GM18502 (cell line): Measurements from ENCODE around the gene WNT9B.
A peak's percentile ranks its signal among the peaks of the same experiment; 100 is the strongest.
"Not testable (repeated sequence)": the region's sequence is repeated elsewhere in the genome, so short reads cannot be mapped to it uniquely, and the experiment has no call there.

Experiments
- ATAC-seq: cut with Tn5 transposase; IDR thresholded peaks from one replicate; pipeline ENCODE4 v1.9.1; 2021; ENCODE audit warnings: mild to moderate bottlenecking; ENCODE audit not compliant: unreplicated experiment, poor library complexity

Gene WNT9B

DNA sequence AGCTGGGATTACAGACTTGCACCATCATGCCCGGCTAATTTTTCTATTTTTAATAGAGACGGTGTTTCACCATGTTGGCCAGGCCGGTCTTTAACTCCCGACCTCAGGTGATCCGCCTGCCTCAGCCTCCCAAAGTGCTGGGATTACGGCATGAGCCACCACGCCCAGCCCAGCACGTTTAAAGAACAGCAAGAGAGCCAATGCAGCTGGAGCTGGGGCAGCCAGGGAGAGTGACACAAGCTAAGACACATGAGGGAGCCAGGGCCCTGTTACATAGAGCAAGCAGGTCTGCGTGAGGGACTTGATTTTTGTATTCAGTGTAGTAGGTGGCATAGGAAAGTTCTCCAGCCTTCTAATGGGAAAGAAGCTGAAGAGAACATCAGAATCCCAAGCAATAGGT is 49.9 kb downstream of the WNT9B start:
- no peak for ATAC-seq

DNA sequence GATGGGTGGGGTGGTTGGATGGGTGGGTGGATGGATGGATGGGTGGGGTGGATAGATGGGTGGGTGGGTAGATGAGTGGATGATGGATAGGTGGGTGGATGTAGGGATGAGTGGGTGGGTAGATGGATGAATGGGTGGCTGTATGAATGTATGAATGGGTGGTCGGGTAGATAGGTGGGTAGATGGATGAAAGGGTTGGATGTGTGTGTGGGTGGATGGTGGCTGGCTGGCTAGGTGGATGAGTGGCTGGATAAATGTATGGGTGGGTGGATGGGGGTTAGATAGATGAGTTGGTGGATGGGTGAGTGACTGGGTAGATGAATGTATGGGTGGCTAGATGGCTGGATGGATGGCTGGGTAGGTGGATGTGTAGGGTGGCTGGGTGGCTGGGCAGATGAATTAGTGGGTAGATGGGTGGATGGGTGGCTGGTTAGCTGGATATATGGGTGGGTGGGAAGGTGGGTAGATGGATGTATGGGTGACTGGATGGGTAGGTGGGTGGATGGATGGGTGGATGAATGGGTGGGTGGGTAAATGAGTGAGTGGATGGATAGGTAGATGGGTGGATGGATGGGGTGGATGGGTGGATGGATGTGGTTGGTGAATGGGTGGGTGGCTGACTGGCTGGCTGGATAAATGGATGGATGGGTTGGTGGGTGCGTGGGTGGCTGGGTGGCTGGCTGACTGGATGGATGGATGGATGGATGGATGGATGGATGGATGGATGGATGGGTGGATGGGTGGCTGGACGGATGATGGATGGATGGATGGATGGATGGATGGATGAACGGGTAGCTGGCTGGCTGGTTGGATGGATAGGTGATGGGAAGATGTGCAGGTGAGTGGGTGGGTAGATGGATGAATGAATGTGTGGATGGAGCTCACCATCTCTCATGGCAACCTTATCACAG is 52.6 kb downstream of the WNT9B start:
- no peak for ATAC-seq

DNA sequence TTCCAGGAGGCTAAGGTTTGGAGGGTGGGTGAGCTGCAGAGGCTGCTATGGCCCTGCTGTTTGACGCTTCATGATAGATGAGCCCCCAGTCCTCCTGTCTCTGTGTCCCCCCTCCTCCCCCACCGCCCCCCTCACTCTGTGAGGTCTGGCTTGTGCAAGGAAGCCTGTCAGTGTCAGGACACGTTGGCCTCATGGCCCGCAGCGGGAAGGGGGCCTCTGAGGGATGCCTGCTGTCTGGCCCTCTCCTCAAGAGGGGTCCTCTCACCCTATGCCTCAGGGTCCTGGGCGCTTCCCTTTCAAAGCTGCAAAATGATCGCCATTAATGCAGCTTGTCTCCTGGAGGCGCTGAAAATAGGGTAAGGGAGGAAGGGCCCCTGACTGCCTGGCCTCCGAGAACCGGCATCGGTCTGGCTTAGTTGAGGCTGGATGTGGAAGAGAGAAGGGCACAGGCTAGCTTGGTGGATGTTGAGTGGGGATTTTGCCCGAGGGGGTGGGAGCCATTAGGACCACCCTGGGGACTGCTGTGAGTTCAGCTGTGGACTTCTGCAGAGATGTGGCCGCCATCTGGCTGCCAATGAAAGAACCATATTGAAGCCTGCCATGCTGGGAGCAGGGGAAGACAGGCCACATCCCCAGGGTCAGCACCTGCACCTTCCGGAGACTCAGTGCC is 56.8 kb downstream of the WNT9B start:
- ATAC-seq = no peak

DNA sequence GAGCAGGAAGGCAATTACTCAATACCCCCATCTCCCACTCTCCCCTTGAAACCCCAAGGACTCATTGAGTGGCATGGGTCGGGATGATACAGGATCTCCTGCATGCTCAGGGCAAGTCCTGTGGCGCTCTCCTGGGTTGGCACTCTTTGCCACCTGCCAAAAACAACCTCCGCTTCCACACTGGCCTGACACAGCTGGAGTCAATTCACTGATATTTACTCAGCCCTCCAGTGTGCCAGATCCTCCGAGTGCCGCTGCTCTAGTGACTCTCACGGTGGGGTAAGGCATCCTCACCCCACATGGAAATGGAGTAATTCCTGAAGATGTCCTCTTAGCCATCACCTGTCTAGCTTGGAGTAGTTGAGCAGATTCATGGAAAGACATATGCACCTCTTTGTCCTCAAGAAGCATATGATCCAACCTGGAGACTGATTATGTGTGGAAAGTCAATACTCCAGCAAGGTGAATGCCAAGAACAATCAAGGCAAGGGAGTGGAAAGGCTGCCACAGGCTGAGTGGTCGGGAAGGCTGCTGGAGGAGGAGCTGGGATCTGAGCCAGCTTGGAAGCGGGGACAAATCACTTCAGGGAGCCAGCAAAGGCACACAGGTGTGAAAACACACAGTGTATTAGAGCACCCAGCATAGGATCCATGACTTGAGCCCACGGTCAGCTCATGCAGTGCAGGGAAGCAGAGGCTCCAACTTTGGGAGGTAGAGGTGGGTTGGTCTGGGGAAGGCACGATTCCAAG is 59.0 kb downstream of the WNT9B start:
- ATAC-seq = no peak

DNA sequence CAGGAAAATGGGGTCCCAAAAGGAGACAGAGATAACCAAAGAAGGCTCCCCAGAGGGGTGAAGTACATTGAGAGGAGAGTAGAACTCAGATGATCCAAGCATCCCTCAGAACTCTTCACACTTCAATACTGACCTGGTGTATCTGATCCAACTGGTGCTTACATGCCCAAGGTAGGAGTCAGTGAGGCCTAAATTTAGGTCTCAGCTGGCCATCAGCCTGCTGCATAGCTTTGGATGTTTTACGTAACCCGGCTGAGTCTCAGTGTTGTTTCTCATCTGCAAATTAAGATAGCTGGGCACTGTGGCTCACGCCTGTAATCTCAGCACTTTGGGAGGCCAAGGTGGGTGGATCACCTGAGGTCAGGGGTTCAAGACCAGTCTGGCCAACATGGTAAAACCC is 59.9 kb downstream of the WNT9B start:
- no peak for ATAC-seq

DNA sequence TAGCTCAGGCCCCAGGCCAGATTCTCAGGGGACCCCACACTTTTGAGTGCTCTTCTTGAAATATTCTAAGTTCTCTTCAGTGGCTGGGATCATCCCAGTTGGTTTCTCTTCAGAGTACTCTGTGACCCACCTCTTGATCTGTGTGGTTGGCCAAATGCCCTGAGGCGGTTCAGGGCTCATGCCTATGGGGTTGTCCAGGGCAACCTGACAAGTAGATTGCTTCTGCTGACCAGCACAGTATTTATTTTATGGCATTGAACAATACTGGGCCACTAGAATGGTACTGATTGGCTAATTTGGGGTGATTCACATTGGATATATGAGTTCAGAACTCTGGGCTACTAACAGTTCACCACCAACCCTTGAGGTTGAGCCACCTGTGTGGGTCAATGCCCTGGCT is 64.2 kb downstream of the WNT9B start:
- no peak for ATAC-seq

DNA sequence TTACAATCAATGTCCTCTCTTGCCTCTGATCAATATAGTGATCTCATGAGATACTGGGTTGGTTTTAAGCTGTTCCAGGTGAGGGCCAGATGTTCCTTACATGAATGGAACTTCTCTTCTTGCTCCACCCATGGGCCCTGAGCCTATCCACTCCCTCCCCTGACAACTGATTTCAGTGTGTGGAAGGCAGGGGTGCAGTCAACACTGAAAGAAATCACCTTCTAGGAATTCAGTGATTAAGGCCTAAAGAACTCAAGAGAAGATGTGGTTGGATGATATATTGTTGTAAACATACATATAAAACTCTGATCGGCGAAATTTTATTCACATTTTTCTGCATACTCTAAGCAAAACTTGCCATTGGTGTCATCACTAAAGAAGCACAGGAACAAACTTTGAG is 64.8 kb downstream of the WNT9B start:
- no peak for ATAC-seq

DNA sequence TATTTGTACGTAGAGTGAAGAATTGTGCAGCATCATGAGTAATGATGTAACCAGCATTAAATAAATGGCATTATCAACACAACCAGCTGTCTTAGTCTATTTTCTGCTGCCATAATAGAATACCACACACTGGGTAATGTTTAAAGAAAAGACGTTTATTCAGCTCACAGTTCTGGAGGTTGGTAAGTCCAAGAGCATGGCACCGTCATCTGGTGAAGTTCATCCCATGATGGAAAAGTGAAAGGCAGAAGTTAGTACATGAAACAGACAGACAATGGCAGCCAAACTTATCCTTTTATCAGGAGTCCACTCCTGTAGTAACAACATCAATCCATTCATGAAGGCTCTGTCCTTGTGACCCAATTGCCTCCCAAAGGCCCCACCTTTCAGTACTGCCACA is 65.2 kb downstream of the WNT9B start:
- ATAC-seq = no peak

DNA sequence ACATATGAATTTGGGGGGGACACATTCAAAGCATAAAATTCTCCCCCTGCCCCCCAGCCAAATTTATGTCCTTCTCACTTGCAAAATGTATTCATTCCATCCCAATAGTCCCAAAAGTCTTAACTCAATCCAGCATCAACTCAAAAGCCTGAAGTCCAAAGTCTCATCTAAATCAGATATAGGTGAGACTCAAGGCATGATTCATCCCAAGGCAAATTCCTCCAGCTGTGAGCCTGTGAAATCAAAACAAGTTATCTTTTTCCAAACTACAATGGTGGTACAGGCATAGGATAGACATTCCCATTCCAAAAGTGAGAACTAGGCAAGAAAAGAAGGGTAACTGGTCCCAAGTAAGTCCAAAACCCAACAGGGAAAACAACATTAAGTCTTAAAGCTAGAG is 65.7 kb downstream of the WNT9B start:
- ATAC-seq = no peak

DNA sequence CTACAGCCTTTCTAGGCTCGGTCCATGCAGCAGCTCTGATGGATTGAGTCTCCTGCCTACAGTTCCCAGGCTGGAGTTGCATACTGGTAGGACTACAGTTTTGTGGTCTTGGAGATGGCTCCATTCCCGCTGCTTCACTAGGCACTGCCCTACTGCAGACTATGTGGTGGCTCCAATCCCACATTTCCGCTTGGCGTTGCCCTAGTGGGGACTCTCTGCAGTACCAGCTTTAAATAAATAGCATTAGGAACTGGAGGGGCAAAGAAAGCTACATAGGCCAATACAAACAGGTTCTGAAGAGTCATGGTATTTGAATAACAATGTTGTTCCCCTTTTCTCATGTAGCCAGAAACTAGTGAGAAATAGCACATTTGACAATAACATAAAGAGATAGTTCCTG is 66.1 kb downstream of the WNT9B start:
- ATAC-seq = no peak

DNA sequence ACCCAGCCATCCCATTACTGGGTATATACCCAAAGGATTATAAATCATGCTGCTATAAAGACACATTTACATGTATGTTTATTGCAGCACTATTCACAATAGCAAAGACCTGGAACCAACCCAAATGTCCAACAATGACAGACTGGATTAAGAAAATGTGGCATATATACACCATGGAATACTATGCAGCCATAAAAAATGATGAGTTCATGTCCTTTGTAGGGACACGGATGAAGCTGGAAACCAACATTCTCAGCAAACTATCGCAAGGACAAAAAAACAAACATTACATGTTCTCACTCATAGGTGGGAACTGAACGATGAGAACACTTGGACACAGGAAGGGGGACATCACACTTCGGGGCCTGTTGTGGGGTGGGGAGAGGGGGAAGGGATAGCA is 70.6 kb downstream of the WNT9B start:
- ATAC-seq = not testable (repeated sequence)

DNA sequence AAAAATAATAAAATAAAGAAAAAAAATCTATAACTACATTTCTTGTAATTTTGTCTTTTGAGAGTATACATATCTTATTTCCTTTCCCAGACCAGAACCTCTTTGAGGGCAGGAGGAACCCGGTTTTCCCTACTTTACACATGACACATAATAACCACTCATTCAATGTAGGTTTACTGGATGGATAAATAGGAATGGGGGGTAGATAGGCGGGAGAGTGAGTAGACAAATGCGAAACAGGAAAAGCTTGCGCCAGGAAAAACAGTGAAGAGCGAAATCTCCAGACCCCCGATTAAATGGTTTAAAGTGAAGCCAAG is 71.1 kb downstream of the WNT9B start:
- ATAC-seq = no peak

DNA sequence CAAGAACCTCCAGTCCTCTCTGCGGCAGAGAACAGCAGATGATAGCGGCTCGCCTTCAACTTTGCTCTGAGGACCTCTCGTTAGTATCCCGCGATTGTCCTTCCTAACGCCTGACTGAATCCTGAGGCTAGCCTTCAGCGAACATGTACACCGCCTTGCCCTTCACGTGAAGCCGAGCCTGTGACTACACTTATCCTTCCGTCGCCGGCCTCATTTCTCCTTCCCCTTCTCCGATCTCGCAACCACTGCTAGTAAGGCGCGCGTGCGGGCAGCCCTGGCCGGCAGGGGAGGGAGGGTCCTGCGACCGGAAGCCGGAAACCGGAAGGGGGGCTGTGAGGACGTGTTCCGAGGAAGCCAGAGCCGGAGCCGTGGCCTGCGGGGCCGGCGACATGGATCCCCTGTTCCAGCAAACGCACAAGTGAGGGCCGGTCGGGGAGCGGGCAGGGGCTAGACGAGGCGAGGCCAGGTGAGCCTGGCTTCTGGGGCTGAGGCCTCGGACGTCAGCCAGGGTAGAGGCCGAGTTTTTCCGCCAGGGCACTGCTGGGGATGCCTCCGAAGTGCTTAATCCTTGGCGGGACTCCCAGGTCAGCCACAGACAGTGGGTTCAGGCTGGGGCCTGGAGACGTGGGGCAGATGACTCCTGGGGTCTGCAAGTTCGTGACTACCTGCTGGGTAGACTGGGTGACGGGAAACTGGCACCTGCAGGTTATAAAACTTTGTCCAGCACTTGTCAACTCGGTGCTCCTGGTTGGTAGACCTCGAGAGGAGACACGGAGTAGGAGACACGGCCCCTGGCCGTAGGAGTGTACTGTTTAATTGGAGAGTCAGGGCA is 71.6 kb downstream of the WNT9B start, which contains the start of gene GOSR2:
Gene GOSR2 (plus strand): TSS at position 357 of the 832 bp plus-strand sequence. CDS start 33 bp downstream, at position 390.
- ATAC-seq = peak; percentile 92

DNA sequence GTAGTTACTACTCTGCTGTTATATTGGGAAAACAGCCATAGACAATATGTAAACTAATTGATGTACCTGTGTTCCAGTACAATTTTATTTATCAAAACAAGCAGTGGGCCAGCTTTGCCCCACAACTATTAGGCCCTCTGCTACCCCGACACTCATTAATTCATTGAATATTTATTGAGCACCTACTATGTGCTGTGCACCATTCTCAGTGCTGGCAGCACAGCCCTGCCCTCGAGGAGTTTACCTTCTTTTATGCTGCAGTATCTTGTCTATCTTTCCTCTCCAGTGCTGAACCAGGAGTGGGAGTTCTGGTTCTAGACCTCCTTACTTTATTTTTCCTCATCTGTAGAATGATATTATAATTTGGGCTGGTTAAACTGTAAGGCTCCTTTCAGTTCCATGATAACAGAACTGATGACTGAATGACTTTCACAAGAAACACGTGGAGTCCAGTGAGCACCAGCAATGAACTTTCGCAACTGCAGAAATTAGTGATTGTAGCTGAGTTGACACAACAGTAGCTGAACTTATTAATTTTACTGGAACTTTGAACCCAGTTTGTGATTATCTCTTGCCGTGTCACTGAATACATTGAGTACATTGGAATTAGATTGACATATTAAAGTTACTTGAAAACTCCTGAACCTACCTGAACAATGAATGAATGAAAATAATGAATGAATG is 73.9 kb downstream of the WNT9B start:
- no peak for ATAC-seq

DNA sequence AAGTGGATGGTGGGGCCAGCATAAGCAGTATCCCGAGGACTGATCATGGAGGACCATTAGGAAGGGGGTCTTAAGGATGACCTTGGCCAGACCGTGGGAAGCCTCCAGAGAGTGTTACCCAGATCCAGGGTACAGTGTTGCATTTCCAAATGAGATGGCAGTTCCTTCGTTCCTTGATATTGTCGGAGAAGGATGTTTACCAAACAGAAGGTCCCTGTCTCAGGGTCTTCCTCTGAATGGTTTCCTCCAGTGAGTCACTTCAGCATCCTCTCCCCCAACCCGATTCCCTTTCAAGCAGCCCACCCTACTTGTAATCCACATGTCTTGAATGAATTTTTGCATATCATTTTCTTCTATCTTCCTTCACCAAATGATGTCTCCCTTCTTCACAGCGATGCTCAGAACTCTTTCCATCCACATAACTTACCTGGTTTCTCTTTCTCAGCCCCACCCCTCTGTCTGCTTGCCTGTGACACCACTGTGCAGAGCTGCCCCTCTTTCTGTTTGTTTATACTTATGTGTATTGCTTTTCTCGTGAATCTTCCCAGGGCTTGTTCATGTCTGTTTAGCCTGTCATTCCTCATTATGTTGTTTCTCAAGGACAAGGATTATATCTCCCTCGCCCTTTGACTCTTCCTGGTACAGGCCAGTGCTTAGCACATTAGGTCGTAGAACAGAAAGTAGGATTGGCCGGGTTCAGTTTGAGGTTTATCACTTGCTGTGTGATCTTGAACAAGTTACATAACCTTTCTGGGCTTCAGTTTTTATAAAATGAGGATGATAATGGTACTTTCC is 77.3 kb downstream of the WNT9B start:
- no peak for ATAC-seq

DNA sequence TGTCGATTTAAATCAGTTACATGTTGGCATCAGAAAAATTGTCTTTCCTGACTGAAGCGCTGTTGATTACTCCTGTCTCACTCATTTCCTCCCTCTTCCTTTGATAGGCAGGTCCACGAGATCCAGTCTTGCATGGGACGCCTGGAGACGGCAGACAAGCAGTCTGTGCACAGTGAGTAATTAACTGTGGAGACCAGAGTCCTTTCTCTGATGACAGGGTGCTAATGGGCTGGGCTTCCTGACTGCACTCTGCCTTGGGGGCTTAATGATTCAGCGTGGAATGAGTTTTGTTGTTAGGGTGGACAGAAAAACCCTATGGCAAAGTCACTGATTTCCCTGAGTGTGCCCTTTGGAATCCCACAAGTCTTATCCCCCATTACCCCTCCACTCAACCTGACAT is 78.0 kb downstream of the WNT9B start:
- ATAC-seq = no peak

DNA sequence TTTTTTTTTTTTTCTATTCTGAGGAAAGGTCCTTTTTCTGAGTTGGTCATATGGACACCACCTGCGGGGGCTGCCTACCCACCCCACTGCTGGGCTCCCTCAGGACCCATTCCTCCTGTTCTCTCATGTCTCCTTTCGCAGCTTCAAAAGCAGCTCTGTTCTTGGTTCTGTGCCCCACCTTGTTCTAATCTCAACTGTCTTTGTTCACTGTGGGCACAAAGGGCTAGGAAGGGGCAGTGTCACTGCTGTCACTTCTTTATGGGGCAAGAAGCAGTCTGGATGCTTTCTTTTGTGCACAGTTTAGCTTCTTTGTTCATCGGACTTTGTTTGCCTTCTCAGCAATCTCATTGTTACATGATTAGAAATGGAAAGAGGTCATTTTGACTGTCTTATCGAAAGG is 78.7 kb downstream of the WNT9B start:
- ATAC-seq = no peak

DNA sequence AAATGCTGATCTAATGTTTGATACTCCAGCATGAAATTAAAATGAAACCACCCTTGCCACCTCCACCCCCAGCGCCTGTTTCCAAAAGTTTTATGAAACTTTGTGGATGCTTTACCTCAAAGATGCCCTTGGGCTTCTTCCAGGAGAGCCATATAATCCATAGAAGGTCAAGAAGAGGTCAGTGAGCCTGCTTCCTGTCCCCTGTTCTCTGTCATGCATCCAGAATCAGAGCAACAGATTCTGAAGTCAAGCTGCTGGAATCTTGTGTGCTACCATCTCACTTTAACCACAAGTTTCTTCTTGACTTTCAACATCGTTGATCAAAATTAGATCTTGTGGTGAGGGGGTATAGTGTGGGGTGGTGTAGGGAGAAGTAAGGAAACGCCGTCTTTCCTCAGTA is 80.2 kb downstream of the WNT9B start:
- no peak for ATAC-seq

DNA sequence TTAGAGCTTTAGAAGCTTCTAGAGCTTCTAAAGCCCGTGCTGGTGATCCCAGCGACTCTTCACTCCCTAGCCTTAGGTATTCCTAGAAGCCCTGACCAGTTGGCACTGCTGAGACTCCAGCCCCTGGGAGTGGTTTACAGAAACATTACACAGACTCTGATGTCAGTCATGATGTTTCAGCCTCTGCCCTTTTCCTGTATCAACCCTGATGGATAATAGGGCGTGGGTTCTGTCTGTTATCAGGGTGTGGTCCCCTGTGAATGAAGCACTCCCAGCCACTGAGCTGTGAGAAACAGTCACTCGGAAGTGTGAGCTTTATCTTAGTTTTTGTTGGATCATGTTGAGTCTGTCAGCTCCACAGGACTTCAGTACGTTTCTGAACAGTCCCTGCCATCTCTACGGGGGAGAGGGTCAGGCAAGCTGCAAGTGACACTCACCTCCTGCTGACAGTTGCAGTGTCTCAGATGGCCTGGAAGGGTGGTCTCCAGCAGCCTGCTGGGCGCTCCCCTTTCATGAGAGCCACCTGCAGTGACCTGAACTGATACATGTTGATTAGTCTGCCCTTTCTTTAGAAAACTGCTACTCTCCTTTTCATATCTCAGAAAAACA is 84.4 kb downstream of the WNT9B start:
- ATAC-seq = no peak
